ENCODE data around the gene ERCC8.

The ERCC8 gene

DNA sequence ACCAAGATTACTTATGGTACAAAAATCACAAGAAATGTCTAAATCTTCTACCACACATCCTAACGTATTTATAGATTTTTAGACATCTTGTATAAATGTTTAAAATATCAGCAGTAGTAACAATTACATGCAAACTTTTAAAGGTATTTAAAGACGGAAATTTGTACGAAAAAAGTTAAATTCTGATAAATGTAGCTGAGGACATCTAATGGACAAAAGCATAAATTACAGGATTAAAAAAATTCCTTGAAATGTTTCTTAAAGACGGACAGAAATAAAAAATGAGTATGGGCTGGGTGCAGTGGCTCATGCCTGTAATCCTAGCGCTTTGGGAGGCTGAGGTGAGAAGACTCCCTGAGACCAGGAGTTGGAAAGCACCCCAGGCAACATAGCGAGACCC lies 15.8 kb downstream of the ERCC8 start:
- in situ Hi-C loops (cut with HindIII; ENCODE audit: low sequenced_read_pairs): no loop called here
- DNase-seq (ENCODE audit: low read depth): no peak
- TF ChIP-seq, protein P1, sequence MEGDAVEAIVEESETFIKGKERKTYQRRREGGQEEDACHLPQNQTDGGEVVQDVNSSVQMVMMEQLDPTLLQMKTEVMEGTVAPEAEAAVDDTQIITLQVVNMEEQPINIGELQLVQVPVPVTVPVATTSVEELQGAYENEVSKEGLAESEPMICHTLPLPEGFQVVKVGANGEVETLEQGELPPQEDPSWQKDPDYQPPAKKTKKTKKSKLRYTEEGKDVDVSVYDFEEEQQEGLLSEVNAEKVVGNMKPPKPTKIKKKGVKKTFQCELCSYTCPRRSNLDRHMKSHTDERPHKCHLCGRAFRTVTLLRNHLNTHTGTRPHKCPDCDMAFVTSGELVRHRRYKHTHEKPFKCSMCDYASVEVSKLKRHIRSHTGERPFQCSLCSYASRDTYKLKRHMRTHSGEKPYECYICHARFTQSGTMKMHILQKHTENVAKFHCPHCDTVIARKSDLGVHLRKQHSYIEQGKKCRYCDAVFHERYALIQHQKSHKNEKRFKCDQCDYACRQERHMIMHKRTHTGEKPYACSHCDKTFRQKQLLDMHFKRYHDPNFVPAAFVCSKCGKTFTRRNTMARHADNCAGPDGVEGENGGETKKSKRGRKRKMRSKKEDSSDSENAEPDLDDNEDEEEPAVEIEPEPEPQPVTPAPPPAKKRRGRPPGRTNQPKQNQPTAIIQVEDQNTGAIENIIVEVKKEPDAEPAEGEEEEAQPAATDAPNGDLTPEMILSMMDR (IDR thresholded peaks at IDR 0.05; ENCODE audit: low read depth, low read length, missing control alignments): no peak
- no peak overlapping the region for H3K4me3 ChIP-seq (ENCODE audit: low read depth, low read length)

DNA sequence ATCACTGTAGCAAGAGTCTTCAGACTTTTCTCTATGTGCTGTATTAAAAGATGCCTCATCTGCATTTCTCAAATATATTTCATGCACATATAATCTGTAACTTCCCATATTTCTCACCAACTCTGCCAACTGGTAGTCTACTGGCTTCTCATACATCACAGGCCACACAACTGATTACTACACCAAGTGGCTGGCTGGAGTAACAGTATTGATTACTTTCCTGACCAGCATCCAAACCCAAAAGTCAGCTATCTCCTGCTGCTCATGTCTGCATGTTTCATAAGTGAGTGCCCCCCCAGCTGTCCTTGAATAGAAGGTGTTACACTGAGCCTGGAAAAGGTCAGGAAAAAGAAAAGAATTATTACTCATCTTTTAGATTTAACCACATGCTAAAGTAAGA lies 17.4 kb downstream of the ERCC8 start:
- TF ChIP-seq, protein P1 (IDR thresholded peaks at IDR 0.05; ENCODE audit: low read depth, low read length, missing control alignments): no peak
- no peak overlapping the region for H3K4me3 ChIP-seq (ENCODE audit: low read depth, low read length)
- in situ Hi-C loops (cut with HindIII; ENCODE audit: low sequenced_read_pairs): no loop called here
- DNase-seq (ENCODE audit: low read depth): no peak

DNA sequence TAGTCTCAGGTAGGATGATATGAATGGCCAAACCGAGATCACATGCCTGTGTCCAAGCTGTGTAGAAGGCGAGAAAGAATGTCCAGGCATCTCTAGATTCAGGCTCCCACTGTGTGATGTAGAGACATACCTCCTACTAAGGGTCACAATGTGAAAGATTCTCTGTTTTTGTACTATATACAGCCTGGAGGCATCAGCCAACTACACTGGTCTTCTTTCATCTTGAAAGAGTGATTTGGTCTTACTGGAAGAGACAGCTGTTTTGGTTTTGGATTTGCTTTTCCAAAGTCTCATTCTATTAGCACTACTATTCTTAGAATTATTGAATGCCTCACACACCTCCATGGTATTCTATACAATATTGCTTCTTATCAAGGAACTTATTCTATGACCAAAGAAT lies 26.4 kb downstream of the ERCC8 start:
- no peak for DNase-seq (ENCODE audit: low read depth)
- no peak overlapping the region for H3K4me3 ChIP-seq (ENCODE audit: low read depth, low read length)
- TF ChIP-seq, protein P1 (IDR thresholded peaks at IDR 0.05; ENCODE audit: low read depth, low read length, missing control alignments): no peak
- in situ Hi-C loops (cut with HindIII; ENCODE audit: low sequenced_read_pairs): no loop called here

DNA sequence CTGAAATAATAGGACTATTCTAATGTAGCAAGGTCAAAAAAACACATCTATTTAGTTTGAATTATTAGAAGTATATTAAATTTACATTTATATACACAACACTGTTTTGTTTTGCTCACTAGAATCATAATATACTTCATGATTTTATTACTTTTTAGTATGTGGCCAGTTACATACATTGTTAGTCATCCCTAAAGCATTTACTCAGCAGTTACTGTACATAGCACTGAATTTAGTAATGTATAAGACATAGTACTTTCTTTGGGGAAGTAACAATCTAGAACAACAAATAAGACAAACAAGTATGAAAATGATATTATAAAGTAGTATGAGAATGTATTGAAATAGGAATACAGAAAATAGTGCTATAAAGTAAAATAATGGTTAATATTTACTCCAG lies 28.2 kb downstream of the ERCC8 start:
- TF ChIP-seq, protein P1 (IDR thresholded peaks at IDR 0.05; ENCODE audit: low read depth, low read length, missing control alignments): no peak
- in situ Hi-C loops (cut with HindIII; ENCODE audit: low sequenced_read_pairs): no loop called here
- H3K4me3 ChIP-seq (ENCODE audit: low read depth, low read length): no peak overlapping the region
- DNase-seq (ENCODE audit: low read depth): no peak

DNA sequence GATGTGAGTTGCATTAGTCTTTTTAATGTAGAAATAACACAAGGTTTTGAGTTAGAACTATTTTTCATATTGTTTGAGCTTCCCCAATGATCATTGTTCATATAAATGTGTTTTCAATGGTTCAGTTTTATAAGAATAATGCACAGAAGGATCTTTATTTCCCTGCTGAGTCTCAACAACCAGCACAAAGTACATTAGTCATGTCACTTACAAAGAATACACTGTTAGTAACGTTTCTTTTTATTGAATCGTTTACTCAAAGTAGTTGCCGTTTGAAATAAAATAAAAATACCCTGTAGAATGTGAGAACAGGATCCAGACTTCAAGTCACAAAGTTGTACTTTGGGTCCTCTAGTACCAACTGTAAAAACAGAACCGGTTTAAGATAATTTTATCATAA lies 41.5 kb downstream of the ERCC8 start:
- in situ Hi-C loops (cut with HindIII; ENCODE audit: low sequenced_read_pairs): no loop called here

DNA sequence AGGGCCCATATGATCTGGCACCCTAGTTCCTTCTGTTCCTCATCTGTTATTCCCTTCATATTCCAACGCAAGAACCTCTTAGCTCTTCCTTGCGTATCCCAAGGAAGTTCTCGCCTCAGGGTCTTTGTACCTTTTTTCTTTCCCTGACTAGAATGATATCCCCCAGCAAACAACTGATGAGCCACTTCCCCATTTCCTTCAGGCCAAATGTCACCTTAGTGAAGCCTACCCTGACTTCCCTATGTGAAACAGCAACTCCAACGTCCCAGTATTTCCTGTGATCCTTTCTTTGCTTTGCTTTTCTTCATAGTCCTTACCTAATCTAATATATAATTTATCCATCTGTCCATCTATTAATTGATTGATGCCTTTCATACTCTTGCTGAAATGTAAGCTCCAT lies 47.9 kb downstream of the ERCC8 start:
- TF ChIP-seq, protein P1 (IDR thresholded peaks at IDR 0.05; ENCODE audit: low read depth, low read length, missing control alignments): no peak
- H3K4me3 ChIP-seq (ENCODE audit: low read depth, low read length): no peak overlapping the region
- no peak for DNase-seq (ENCODE audit: low read depth)
- in situ Hi-C loops (cut with HindIII; ENCODE audit: low sequenced_read_pairs): no loop called here

More for the DNA sequence above, 41.5 kb downstream of the ERCC8 start:
- TF ChIP-seq, protein P1 (IDR thresholded peaks at IDR 0.05; ENCODE audit: low read depth, low read length, missing control alignments): no peak
- no peak overlapping the region for H3K4me3 ChIP-seq (ENCODE audit: low read depth, low read length)
- no peak for DNase-seq (ENCODE audit: low read depth)

DNA sequence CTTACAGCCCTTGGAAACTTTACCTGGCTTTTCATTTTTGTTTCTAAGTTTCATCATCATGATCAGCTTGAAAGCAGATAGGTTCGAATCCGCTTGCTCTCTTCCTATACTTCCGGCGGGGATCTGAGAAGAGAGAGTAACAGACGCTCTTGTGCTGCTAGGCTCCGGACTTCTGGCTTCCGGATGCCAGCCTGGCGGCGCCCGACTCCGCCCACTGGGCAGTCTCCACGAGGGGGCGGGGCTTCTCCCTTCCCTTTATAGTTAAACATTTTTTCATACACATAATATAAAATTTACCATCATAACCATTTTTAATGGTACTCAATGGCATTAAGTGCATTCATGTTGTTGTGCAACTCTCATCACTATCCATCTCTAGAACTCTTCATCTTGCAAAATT lies 51.3 kb downstream of the ERCC8 start:
- TF ChIP-seq, protein P1 (IDR thresholded peaks at IDR 0.05; ENCODE audit: low read depth, low read length, missing control alignments): no peak
- no peak for DNase-seq (ENCODE audit: low read depth)
- in situ Hi-C loops (cut with HindIII; ENCODE audit: low sequenced_read_pairs): no loop called here

More for the DNA sequence above, 51.3 kb downstream of the ERCC8 start:
- H3K4me3 ChIP-seq (ENCODE audit: low read depth, low read length): no peak overlapping the region

Measured in astrocyte of the cerebellum (primary cell).